Choroid plexus epithelial cell (primary cell): ENCODE results near the gene PNMA6F.

Experiments
- DNase-seq: peaks from one replicate; pipeline ENCODE4 v3.0.0-alpha.2; 2010; ENCODE audit warnings: low read depth
- H3K4me3 ChIP-seq: 2 replicates; pipeline ENCODE4 v1.5.1; 2011; ENCODE audit warnings: low read depth, mild to moderate bottlenecking, control low read depth, low read length, moderate library complexity
- TF ChIP-seq, protein P1 (sequence below): conservative IDR thresholded peaks from 2 replicates; pipeline ENCODE4 v1.5.1; 2011; ENCODE audit warnings: low read depth, mild to moderate bottlenecking, control low read depth, inconsistent platforms, low read length, moderate library complexity

PNMA6F gene

GRCh38 chrX:153310901-153311300 is 10.7 kb downstream of the PNMA6F start:
- no peak overlapping the region for H3K4me3 ChIP-seq
- DNase-seq: no peak
- TF ChIP-seq, protein P1, sequence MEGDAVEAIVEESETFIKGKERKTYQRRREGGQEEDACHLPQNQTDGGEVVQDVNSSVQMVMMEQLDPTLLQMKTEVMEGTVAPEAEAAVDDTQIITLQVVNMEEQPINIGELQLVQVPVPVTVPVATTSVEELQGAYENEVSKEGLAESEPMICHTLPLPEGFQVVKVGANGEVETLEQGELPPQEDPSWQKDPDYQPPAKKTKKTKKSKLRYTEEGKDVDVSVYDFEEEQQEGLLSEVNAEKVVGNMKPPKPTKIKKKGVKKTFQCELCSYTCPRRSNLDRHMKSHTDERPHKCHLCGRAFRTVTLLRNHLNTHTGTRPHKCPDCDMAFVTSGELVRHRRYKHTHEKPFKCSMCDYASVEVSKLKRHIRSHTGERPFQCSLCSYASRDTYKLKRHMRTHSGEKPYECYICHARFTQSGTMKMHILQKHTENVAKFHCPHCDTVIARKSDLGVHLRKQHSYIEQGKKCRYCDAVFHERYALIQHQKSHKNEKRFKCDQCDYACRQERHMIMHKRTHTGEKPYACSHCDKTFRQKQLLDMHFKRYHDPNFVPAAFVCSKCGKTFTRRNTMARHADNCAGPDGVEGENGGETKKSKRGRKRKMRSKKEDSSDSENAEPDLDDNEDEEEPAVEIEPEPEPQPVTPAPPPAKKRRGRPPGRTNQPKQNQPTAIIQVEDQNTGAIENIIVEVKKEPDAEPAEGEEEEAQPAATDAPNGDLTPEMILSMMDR: no peak

DNA sequence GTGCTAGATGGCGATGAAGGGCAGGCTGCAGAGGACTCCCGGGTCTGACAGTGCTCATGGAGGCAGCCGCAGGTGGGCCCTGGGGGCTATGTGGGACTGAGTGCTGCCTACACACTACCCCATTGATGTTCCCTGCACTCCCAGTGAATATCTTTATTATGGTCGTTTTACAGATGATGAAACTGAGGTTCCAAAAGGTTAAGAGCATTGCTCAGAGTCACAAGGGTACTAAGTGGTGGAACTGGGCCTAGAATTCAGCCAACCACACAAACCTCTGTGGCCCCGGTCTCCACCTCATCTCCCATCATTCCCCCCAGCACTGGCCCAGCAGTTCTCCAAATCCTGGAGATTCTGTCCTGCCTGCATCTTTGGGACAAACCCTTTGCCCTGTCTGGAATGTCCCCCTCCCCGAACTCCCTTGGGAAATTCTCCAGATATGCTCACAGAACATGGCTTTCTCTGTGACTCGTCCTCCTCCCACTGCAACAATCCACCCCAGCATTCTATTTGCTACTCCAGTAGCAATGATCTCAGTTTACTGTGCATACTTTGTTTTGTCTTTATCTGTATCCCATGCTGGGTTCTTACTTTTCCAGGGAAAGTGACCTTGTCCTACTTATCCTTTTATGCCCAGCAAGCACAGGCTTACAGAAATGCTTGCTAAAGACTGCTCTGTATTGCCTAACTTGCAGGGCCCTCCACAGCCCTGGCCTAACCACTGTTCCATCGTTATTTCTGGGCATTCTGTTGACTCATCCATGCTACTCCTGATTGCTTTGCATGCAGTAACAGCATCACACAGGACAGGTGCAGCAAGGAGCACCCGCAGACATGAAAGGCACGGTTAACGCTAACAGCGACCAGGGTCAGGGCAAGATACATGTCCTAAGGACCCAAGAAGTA is 14.0 kb downstream of the PNMA6F start:
- TF ChIP-seq, protein P1: no peak
- no peak overlapping the region for H3K4me3 ChIP-seq
- peak; percentile 0 for DNase-seq

DNA sequence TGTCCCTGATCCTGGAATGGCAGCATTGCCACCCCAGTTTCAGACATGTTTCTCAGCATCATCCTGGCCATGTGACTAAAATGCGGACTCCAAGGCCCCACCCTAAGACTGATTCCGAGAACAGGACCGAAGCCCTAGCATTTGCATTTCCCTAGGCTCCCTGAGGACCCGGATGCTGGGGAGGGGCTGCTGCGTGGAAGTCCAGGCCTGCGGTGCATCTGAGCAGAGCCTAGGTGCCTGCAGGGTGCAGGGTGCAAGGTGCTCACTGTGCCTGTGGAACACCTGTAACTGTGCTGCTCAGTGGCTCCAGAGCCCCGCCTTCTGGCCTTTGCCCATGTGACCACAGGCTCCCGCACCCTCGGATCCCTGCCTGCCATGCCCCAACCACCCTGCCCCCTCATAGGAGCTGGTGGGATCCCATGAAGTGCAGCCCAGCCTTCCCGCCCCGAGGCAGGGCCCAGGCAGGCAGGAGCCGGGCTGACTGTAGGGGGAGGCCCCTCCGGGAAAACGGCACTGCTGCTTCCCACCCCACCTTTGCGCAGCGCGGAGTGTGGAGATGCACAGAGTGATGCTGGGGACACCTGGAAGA is 14.9 kb downstream of the PNMA6F start:
- DNase-seq: no peak
- no peak overlapping the region for H3K4me3 ChIP-seq
- TF ChIP-seq, protein P1: no peak

DNA sequence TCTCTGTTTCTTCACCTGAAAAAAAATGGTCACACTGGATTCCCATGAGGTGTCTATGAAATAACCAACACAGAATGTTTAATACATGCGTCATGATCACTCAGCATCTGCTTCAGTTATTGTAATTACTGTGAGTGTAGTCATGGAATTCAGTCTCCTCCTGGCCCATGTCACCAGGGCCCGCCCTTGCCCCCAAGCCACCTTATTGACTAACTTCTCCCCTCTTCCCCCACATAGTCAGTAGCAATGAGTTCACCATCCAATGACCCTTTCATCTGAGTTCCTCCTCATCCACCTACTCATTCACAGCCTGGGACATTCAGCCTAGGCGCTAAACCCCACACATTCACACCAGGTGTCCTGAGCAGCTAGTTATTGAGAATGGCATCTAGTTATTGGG is 15.6 kb downstream of the PNMA6F start:
- TF ChIP-seq, protein P1: no peak
- DNase-seq: no peak
- no peak overlapping the region for H3K4me3 ChIP-seq

GRCh38 chrX:153304988-153305736 is 16.4 kb downstream of the PNMA6F start:
- no peak overlapping the region for H3K4me3 ChIP-seq
- no peak for DNase-seq
- TF ChIP-seq, protein P1: no peak

GRCh38 chrX:153303276-153304262 is 18.0 kb downstream of the PNMA6F start:
- H3K4me3 ChIP-seq: no peak overlapping the region
- no peak for DNase-seq
- TF ChIP-seq, protein P1: no peak
